H1 (cell line): Measurements from ENCODE around the gene NRSN2. TPM values are rescaled to one million over a fixed set of nuclear protein-coding genes. Genes with fewer than 3 reads are reported as not detected.

Source experiments
- KDM1A ChIP-seq: fragments of 200-600, 300-600 bp; sonication (generic); IDR thresholded peaks from 2 replicates; pipeline ENCODE4 v1.7.1; 2016; ENCODE audit warnings: mild to moderate bottlenecking, low read length, borderline replicate concordance
- MAFK ChIP-seq: IDR thresholded peaks from 2 replicates; pipeline ENCODE4 v1.6.1; 2012; ENCODE audit warnings: low read depth, mild to moderate bottlenecking, improper control_type of control experiment, low read length
- POLR2A ChIP-seq, 2 experiments: IDR thresholded peaks; 1 replicate in 1 of 2; 2 replicates in 1 of 2; pipeline ENCODE4 v1.6.1; 2011; ENCODE audit warnings: low read depth in 2 of 2, low read length in 2 of 2, mild to moderate bottlenecking in 2 of 2; ENCODE audit errors: control extremely low read depth in 1 of 2
- RBBP5 ChIP-seq: IDR thresholded peaks from 2 replicates; pipeline ENCODE4 v1.7.1; 2012; ENCODE audit warnings: low read depth, mild to moderate bottlenecking, inconsistent platforms, low read length, moderate library complexity, borderline replicate concordance
- polyA plus RNA-seq, 7 experiments: library from polyadenylated mRNA; depleted of rRNA in 3 of 7; stranded (reverse) in 5 of 7; unstranded in 2 of 7; fragments of >200 nt in 5 of 7; fragments of 200-250 nt in 2 of 7; gene quantifications; 1 replicate in 5 of 7; 2 replicates in 1 of 7; 4 replicates in 1 of 7; pipeline versions ENCODE4 v1.2.1 to v1.2.3, GENCODE V29; 2011 to 2013; ENCODE audit warnings: missing spikeins in 2 of 7, mixed read lengths in 2 of 7
- total RNA-seq: library from RNA; stranded (reverse); fragmentation: NEBNext Ultra II Directional; extraction: Animal tissue kit (Norgen Biotek cat#: 25700); gene quantifications from 2 replicates; pipeline ENCODE4 v1.2.1, GENCODE V29; 2021

The NRSN2 gene
- total and polyA plus RNA-seq, 2 of the 8 experiments (the other 6 are each of a cell fraction or from before 2014, with no cell fraction given), result 19.4 to 33.3 TPM

GRCh38 chr20:370151-370600 lies 23.3 kb downstream of the NRSN2 start (continued):
- TF ChIP-seq MAFK (no peak), RBBP5 (no peak), KDM1A (no peak), POLR2A (IDR thresholded peaks at IDR 0.05; ENCODE audit: control extremely low read depth in 1 of 2, low read depth in 2 of 2, low read length in 2 of 2) (no peak)
- TF ChIP-seq, all 59 proteins: peak for 0
